CD4-positive, alpha-beta T cell treated with Interferon alpha-2 for 1 hour (primary cell): ENCODE results near the gene CXXC5.
"Not testable (repeated sequence)": the region's sequence is repeated elsewhere in the genome, so short reads cannot be mapped to it uniquely, and the experiment has no call there.

Experiments used
- DNase-seq, 2 donors: peaks; one replicate each; pipeline ENCODE4 v3.0.0-alpha.2; 2020 to 2022

The CXXC5 gene

GRCh38 chr5:139713898-139714297 lies 65.7 kb downstream of the CXXC5 start:
- not testable (repeated sequence) for DNase-seq

GRCh38 chr5:139717221-139717620 lies 69.1 kb downstream of the CXXC5 start:
- no peak for DNase-seq

- DNase-seq, result not testable (repeated sequence)
These were observed 70.3 kb downstream of the CXXC5 start for GRCh38 chr5:139718403-139718802.

- DNase-seq, result not testable (repeated sequence)
These were observed 71.8 kb downstream of the CXXC5 start for GRCh38 chr5:139719970-139720369.

GRCh38 chr5:139723986-139724587 lies 75.9 kb downstream of the CXXC5 start:
- no peak for DNase-seq

- DNase-seq, result no peak
These were observed 77.1 kb downstream of the CXXC5 start for GRCh38 chr5:139725073-139725830.

GRCh38 chr5:139726248-139726647 lies 78.1 kb downstream of the CXXC5 start:
- no peak for DNase-seq

- peak in 1 of 2 donors; percentile 45 for DNase-seq
These were observed 79.5 kb downstream of the CXXC5 start for GRCh38 chr5:139727615-139728014.

GRCh38 chr5:139731281-139731680 lies 83.1 kb downstream of the CXXC5 start:
- no peak for DNase-seq

GRCh38 chr5:139732019-139732418 lies 83.9 kb downstream of the CXXC5 start:
- no peak for DNase-seq

- DNase-seq, result no peak
These were observed 85.0 kb downstream of the CXXC5 start for GRCh38 chr5:139733010-139733688.
